IMR-90 (cell line): Measurements from ENCODE around the gene NPB.

Experiments used
- CTCF ChIP-seq: conservative IDR thresholded peaks from 2 replicates; pipeline ENCODE4 v1.5.1; 2012; ENCODE audit warnings: mild to moderate bottlenecking, low read depth, low read length, improper control_type of control experiment
- SMC3 ChIP-seq: fragments of 150-350 bp; IDR thresholded peaks from 2 replicates; pipeline ENCODE4 v1.6.1; 2016; ENCODE audit warnings: low read depth, mild to moderate bottlenecking, antibody characterized with exemption, low read length, moderate library complexity
- USF2 ChIP-seq: fragments of 150-350 bp; IDR thresholded peaks from 2 replicates; pipeline ENCODE4 v1.6.1; 2017; ENCODE audit warnings: mild to moderate bottlenecking, antibody characterized with exemption, low read length, low read depth

- no peak for TF ChIP-seq SMC3
- TF ChIP-seq CTCF, result no peak
- peak; percentile 60 for TF ChIP-seq USF2
Observed at GRCh38 chr17:81860756-81861568, 41.1 kb upstream of the NPB start.
